ENCODE measurements around the gene HYAL2.

GRCh38 chr3:50273689-50274065 is 48.9 kb downstream of the HYAL2 start:
- no peak for TF ChIP-seq POLR2A (IDR thresholded peaks at IDR 0.05)
- TF ChIP-seq, protein P1, sequence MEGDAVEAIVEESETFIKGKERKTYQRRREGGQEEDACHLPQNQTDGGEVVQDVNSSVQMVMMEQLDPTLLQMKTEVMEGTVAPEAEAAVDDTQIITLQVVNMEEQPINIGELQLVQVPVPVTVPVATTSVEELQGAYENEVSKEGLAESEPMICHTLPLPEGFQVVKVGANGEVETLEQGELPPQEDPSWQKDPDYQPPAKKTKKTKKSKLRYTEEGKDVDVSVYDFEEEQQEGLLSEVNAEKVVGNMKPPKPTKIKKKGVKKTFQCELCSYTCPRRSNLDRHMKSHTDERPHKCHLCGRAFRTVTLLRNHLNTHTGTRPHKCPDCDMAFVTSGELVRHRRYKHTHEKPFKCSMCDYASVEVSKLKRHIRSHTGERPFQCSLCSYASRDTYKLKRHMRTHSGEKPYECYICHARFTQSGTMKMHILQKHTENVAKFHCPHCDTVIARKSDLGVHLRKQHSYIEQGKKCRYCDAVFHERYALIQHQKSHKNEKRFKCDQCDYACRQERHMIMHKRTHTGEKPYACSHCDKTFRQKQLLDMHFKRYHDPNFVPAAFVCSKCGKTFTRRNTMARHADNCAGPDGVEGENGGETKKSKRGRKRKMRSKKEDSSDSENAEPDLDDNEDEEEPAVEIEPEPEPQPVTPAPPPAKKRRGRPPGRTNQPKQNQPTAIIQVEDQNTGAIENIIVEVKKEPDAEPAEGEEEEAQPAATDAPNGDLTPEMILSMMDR (IDR thresholded peaks at IDR 0.05) = no peak

Measured in sigmoid colon (tissue), 3 donors.